Myocyte (in vitro differentiated cells): Measurements from ENCODE around the gene PTPN14. TPM values are rescaled to one million over a fixed set of nuclear protein-coding genes. Genes with fewer than 3 reads are reported as not detected.

Experiments used
- DNase-seq: peaks from one replicate; pipeline ENCODE4 v3.0.0-alpha.2; 2012; ENCODE audit warnings: low read depth
- total RNA-seq: library from RNA; depleted of rRNA; stranded (reverse); fragments of >200 nt; gene quantifications from 2 replicates; pipeline ENCODE4 v1.2.3, GENCODE V29; 2014

Gene PTPN14
- total RNA-seq, 1 donor from 2014 or later, result 17.8 TPM

DNA sequence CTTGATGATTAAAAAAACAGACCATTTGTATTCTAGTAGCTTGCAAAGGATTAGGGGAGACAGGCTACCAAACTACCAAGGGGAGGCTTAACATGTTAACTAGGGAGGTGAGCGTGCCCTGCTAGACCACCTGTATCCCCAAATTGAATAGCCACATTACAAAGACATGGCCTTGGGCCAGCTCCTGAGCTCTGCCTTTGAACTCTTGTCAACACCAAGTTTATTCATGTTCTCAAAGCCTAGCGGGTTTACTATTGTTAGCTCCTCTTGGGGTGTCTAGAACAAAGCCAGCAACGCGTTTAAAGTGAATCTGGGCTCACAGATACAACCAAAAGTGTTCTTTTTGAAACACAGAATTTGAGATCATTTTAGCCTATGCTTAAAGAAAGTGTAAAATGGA is 234.1 kb downstream of the PTPN14 start:
- DNase-seq, result no peak

DNA sequence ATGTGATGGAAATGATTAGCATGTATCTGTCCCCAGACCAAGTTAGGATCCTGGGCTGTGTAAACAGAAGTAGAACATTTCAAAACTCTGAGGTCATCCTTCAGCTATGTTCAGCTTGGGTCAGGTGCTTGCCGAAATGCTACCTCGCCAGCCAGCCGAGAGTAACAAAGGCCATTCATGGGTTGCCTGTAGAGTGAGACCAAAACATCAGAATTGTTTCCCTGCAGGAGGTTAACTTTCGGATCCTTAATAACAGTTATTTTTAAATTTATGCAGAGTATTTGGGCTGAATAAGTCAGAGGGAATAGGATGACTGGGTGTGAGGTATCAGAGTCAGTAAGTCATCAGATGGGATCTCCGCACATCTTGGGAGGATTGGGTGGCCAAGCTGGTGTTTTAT is 234.8 kb downstream of the PTPN14 start:
- DNase-seq, result no peak

DNA sequence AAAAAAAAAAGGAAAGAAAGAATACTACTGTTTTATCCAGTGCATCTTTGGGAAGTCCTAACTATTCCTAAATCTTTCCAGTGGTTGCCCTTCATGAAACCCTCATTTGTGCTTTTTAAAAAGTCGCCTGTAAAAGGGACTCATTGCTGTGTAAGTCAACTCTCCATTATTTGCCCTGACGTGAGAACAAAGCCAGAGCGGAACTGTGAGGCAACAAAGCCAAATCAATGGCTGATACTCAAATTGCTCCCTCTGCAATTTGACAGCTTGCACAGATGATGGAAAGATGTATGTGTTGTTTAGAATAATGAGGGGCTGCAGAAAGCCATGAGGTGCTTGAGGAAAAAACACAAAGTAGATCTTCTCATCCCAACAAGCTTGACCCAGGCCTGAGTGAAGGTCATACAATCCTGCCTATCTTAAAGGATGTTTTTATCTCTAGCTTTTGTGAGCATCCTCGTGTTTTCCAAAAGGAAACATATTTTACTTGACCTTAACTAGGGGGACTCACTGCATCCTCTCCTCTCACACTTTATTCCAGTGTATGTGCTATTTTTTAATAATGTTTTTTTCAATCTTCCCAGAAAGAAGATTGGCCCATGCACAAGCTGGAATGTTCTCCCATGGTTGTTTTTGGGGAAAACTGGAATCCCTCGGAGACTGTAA is 237.1 kb downstream of the PTPN14 start:
- DNase-seq, result no peak

DNA sequence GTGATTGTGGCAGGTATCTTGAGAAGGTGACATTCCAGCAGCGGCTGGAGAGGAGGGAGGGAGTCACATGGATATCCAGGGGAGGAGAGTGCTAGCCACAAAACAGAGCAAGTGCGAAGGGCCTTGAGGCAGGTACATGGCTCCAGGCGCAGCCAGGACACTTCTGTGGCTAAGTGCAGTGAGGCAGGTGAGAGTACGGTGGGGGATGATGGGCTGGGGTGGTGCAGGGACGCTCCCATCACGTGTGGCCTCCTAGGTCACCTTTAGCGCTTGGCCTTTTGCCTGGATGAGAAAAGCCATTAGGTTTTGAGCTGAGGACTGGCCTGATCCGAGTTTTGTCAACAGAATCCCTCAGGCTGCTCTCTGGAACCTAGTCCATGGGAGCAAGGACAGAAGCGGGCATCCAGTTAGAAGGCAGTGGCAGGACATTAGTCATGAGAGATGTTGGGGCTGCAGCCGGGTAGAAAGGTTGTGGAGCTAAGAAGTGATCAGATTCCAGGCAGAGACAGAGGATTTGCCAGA is 238.8 kb downstream of the PTPN14 start:
- DNase-seq, result no peak

DNA sequence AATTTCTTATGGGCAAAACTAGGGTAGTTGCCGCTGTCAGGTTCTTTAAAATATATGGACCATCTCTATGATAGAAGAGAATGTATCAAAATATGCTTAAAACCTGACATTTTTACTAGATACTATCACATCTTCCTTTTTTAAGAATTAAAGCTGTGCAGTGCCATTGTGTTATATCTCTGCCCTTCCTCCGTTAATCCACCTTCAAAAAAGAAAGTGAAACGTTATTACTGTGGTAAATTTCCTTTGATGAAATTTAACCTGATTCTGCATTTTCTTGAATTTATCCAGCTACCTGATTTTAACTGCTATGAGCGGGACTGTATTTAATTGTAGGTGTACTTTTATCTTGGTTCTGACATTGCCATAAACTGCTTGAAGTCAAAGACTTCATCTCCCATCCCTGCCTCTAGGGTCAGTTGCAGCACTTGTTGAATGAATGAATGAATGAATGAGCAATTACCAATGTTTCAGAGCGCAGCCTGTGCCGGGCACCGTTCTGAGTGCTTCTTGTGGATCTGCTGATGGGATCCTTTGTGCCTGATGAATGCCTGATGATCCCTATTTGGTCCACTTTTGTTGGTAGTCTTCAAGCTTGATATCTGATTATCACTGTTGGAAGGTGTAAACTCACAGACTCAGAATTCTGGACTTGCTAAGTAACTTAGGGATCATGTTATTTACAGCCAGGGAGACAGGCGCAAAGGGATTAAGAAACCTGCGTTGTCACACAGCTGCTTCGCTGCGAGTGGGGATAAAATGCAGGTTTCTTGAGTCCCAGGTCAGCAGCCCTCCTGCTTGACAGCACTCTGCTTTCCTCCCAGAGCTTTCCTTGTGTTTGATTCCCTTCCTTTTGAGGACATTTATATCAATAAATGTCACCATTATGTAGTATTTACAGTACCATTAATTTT is 240.4 kb downstream of the PTPN14 start:
- DNase-seq, result no peak

DNA sequence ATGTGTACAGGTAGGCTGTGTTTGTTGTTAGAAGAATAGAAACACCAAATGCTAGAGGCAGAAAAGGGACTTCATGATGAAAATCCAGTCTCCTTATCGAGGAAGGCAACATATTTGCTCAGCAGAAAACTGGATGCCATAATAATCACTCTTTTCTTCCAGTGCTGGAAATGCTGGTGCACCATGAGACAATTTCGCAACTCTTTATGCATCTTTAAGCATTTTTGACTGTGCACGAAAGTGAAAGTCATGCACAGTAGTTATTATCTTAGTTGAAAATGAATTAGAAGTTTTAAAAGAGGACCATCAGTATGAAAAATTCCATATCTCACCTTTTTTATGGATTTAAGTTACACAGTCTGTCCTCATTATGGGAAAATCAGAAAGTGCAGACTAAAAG is 241.4 kb downstream of the PTPN14 start:
- DNase-seq, result no peak

DNA sequence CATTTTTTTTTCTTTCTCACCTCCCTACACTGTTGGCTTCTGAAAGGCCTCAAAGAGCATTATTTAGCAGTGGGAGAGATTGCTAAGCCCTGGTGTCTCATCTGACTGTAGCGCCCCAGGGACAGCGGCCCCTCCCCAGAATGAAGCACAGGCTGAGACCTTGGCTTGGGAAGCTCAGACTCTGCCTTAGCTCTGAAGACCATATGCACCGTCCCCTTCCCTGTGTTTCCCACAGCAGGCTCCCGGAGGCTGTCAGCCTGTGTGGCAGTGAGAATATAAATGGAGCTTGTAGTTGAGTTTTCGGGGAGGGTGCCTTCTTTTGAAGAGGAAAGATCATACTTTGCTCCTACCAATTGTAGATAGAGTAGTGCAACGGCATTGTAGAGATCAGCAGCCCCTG is 245.1 kb downstream of the PTPN14 start:
- no peak for DNase-seq

DNA sequence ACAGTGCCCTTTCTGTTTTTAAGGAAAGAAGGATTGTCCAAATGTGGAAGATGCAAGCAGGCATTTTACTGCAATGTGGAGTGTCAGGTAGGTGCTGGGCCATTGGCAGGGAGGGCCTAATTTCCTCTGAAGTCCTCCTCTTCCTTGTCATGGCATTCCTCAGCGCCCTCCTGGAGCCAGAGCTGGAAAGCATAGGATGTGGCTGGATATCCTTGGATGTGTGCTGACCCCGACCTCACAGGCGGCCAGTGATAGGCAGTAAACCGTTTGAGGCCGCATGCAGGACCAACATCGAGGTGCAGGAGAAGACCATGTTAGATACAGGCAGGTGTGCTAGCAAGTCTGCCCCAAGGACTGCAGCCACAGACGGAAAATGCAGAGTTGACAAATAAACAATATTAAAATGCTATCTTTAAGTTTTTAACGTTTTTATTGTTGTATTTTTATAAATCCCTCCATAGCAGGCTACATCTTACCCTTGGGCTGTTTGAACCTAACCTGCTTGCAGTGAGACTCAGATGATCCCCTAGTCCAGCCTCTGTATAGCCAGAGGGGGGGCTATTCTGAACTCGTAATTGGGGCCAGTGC is 246.1 kb downstream of the PTPN14 start:
- DNase-seq, result no peak

DNA sequence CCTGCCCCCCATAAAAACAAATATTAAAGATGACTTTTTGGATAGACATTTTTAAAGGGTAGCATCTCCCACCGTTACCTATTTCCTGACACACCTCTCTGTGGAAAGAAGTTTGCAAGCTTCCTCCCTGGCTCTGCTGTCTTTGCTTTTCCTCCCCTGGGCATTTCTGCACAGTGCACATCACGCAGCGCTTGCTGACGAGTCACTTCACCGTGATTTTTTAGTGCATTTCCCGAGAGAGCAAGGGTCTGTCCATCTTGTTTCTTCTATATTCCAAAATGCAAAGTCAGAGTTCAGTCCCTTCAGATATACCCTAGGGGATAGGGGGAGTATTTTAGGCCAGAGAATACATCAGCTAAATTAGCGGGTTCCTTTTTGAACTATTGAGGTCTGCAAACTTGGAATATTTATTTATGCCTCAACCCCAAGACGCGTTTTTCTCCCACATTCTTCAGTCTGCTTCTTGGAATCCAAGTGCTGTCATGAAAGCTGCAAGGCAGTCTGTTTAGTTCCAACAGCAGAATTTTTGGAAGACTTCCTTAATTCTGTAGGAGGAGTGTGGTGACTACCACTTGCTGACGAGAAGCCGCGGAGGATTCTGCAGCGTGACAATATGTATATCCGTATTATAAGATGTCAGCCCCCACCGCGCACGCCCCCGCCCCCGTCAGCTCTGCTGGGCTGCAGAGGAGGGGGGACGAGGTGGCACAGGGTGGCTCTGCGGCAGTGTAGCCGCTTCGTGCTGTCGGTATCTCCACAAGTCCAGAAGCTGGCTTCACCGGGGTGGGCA is 248.1 kb downstream of the PTPN14 start:
- no peak for DNase-seq

DNA sequence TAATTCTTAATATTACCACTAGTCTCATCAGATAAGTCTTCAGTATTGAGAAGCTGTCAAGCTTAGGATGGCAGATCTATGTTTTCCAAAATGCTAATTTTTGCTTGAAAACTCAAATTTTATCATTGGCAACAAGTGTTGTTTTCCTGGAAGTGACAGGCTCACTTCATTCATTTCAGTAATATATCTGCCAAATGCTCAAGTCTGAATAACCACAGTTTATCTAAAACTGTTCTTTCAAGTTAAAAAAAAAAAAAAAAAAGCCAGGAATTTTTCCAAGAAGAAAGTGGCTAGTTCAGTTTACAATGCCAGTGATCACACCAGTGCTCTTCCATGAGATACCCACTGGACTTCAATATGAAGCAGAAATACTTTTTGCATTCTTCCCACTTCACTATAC is 249.9 kb downstream of the PTPN14 start:
- no peak for DNase-seq

DNA sequence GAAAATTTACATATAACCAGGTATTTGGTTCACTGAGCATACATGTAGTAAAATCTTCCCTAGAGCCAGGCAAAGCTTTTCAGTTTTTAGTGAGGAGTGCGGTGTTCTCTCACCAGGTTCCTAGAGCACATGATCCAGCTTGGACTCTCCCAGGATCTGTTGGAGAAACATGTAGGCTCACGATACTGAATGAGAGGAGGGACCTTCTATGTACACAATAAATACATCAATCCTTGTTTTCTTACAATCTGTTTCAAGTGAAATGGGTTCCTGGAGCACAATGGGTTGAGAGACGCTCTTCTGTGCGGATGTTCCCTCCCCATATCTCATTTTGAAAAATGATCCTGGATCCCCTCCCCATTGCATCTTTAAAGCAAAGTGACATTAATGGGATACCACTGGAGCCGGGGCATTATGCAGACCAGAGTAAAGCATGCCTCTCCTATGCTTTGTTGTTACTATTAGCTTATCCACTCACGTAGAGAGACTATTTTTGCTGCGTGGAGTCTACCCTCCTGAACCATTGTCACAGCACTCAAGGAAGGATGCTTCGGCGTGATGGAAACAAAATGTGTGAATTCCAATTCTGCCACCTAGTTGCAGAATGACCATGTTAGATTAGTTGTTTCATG is 251.1 kb downstream of the PTPN14 start:
- no peak for DNase-seq

Other genes with a start within 250 kb of the PTPN14 start
- gene CENPF, start 51.6 kb upstream of the PTPN14 start, total RNA-seq, result 2.8 and 3.7 TPM in 2 replicates